ENCODE measurements around the gene URM1.

The URM1 gene

DNA sequence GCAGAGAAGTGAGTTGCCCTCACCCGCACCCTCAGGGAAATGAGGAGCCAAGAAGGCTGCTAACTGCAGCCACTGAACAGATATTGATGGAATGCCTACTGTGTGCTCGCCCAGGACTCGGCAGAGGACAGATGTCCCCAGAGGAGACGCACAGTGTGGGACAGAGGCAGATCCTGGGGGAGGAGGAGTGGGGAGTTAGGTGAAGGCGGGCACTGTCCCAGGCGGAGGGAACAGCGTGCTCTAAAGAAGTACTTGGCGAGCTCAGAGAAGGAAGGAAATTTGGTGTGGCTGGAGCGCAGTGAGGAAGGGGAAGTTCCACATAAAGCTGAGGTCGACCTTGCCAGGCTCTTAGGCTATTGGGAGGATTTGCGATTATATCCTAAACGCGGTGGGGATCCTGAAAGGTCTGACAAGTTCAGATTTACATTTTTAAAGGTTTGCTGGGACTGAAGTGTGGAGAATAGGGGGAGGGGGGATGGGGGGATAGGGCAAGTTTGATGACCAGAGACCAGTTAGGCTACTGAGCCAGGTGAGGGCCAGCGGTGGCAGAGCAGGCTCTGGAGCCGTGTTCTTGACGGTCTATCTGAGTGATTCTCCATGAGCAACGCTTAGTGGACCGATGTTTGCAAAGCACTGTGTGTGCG is 25.9 kb downstream of the URM1 start:
- Histone ChIP-seq H3K27me3 (ENCODE audit: insufficient read depth, low read length) (no peaks in the 10 kb centered on the region; the same call in 1 of the 2 replicates), H3F3A (ENCODE audit: insufficient read depth, low read length) (no peaks in the 10 kb centered on the region), H3K4me1 (ENCODE audit: insufficient read depth, low read length, severe bottlenecking) (no peaks in the 10 kb centered on the region), H2AFZ (ENCODE audit: low read length) (no peak overlapping the region), H3K36me3 (ENCODE audit: insufficient read depth, low read length) (0 out of 2 replicates have a peak, but pooled peaks cover 6% of the 10 kb centered on the region), H3K9me2 (ENCODE audit: low read depth, low read length) (no peaks in the 10 kb centered on the region), H3K9ac (ENCODE audit: low read length) (no peak overlapping the region), H3K79me2 (ENCODE audit: insufficient read depth, low read length) (no peaks in the 10 kb centered on the region), H3K9me3 (ENCODE audit: low read length) (no peaks in the 10 kb centered on the region), H3K27ac (ENCODE audit: low read depth, low read length, poor library complexity, severe bottlenecking) (no peak overlapping the region), H3K4me3 (ENCODE audit: low read depth, low read length, poor library complexity, severe bottlenecking) (no peak overlapping the region), H4K20me1 (ENCODE audit: insufficient read depth, low read length) (no peaks in the 10 kb centered on the region), H3K4me2 (ENCODE audit: low read length) (no peak overlapping the region)
- TF ChIP-seq, protein P1, sequence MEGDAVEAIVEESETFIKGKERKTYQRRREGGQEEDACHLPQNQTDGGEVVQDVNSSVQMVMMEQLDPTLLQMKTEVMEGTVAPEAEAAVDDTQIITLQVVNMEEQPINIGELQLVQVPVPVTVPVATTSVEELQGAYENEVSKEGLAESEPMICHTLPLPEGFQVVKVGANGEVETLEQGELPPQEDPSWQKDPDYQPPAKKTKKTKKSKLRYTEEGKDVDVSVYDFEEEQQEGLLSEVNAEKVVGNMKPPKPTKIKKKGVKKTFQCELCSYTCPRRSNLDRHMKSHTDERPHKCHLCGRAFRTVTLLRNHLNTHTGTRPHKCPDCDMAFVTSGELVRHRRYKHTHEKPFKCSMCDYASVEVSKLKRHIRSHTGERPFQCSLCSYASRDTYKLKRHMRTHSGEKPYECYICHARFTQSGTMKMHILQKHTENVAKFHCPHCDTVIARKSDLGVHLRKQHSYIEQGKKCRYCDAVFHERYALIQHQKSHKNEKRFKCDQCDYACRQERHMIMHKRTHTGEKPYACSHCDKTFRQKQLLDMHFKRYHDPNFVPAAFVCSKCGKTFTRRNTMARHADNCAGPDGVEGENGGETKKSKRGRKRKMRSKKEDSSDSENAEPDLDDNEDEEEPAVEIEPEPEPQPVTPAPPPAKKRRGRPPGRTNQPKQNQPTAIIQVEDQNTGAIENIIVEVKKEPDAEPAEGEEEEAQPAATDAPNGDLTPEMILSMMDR (IDR thresholded peaks at IDR 0.05; ENCODE audit: low read length) = no peak
- no peak for TF ChIP-seq EZH2 (IDR thresholded peaks at IDR 0.05; ENCODE audit: borderline replicate concordance, low read length)

DNA sequence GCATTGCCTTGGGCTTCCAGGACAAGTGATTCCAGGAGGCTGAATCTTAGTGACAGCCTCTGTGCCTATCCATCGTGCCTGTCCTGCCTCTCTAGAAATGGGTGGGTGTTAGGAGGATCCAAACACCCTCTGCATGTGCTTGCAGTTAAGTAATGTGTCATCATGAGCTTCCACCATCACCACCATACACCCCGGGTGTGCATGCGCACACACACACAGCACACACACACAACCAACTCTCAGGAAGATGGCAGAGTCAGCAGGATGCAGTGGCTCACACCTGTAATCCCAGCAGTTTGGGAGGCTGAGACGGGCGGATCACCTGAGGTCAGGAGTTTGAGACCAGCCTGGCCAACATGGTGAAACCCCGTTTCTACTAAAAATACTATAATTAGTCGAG is 26.7 kb downstream of the URM1 start:
- Histone ChIP-seq H3K9ac (ENCODE audit: low read length) (no peak overlapping the region), H2AFZ (ENCODE audit: low read length) (no peak overlapping the region), H3K4me2 (ENCODE audit: low read length) (no peak overlapping the region), H3K27ac (ENCODE audit: low read depth, low read length, poor library complexity, severe bottlenecking) (no peak overlapping the region), H3K9me2 (ENCODE audit: low read depth, low read length) (no peaks in the 10 kb centered on the region), H3F3A (ENCODE audit: insufficient read depth, low read length) (no peaks in the 10 kb centered on the region), H3K79me2 (ENCODE audit: insufficient read depth, low read length) (no peaks in the 10 kb centered on the region), H3K4me1 (ENCODE audit: insufficient read depth, low read length, severe bottlenecking) (no peaks in the 10 kb centered on the region), H3K4me3 (ENCODE audit: low read depth, low read length, poor library complexity, severe bottlenecking) (no peak overlapping the region), H3K9me3 (ENCODE audit: low read length) (no peaks in the 10 kb centered on the region), H3K36me3 (ENCODE audit: insufficient read depth, low read length) (no peaks in the 10 kb centered on the region), H4K20me1 (ENCODE audit: insufficient read depth, low read length) (no peaks in the 10 kb centered on the region), H3K27me3 (ENCODE audit: insufficient read depth, low read length) (no peaks in the 10 kb centered on the region; the same call in 1 of the 2 replicates)
- TF ChIP-seq EZH2 (IDR thresholded peaks at IDR 0.05; ENCODE audit: borderline replicate concordance, low read length) = no peak
- TF ChIP-seq, protein P1 (IDR thresholded peaks at IDR 0.05; ENCODE audit: low read length) = no peak

DNA sequence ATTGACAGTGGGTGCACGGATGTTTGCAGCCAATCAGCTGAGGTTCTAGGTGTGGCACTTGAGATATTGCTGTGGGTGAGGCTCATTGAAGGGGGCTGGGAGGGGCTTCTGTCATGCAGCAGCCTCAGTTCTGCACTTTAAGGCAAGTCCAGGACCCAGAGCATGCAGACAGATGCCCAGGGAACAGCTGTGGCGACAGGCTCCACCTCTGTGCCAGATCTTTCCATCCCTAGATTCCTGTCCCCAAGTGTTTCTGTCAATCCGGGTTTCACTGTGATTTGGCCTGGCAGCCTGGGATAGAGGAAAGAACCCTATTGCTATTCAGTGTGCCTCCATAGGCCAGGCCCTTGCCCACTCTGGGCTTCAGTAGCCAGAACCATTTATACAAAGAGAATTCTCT is 28.7 kb downstream of the URM1 start:
- TF ChIP-seq, protein P1 (IDR thresholded peaks at IDR 0.05; ENCODE audit: low read length) = no peak
- TF ChIP-seq EZH2 (IDR thresholded peaks at IDR 0.05; ENCODE audit: borderline replicate concordance, low read length) = no peak
- H3K4me3 ChIP-seq (ENCODE audit: low read depth, low read length, poor library complexity, severe bottlenecking) = no peak overlapping the region

More for the DNA sequence above, 28.7 kb downstream of the URM1 start:
- Histone ChIP-seq H3K27me3 (ENCODE audit: insufficient read depth, low read length) (no peaks in the 10 kb centered on the region; the same call in 1 of the 2 replicates), H3K4me1 (ENCODE audit: insufficient read depth, low read length, severe bottlenecking) (no peaks in the 10 kb centered on the region), H3K36me3 (ENCODE audit: insufficient read depth, low read length) (no peaks in the 10 kb centered on the region), H4K20me1 (ENCODE audit: insufficient read depth, low read length) (no peaks in the 10 kb centered on the region), H3K27ac (ENCODE audit: low read depth, low read length, poor library complexity, severe bottlenecking) (no peak overlapping the region), H2AFZ (ENCODE audit: low read length) (no peak overlapping the region), H3K9me2 (ENCODE audit: low read depth, low read length) (no peaks in the 10 kb centered on the region), H3K9me3 (ENCODE audit: low read length) (no peaks in the 10 kb centered on the region), H3K4me2 (ENCODE audit: low read length) (no peak overlapping the region), H3K79me2 (ENCODE audit: insufficient read depth, low read length) (no peaks in the 10 kb centered on the region), H3K9ac (ENCODE audit: low read length) (no peak overlapping the region), H3F3A (ENCODE audit: insufficient read depth, low read length) (no peaks in the 10 kb centered on the region)

All from OCI-LY1 (cell line).